NCI-H2196 (cell line): ENCODE data around the gene ERBIN.
"Not testable (repeated sequence)": the region's sequence is repeated elsewhere in the genome, so short reads cannot be mapped to it uniquely, and the experiment has no call there.

Experiments
- DNase-seq: peaks from one replicate; lab custom pipeline; 2025; ENCODE audit not compliant: unreplicated experiment; lab: John Stamatoyannopoulos, UW

The ERBIN gene

GRCh38 chr5:65926276-65926783, at the start of gene ERBIN:
TSS of gene ERBIN (plus strand) at chr5:65926575. CDS start at chr5:65992719, 66,144 bp downstream.
- DNase-seq, result peak; percentile 11

- no peak for DNase-seq
These were observed 49.4 kb upstream of the ERBIN start for GRCh38 chr5:65876970-65877369.

GRCh38 chr5:65879668-65880256, 46.6 kb upstream of the ERBIN start:
- not testable (repeated sequence) for DNase-seq

- no peak for DNase-seq
These were observed 45.8 kb upstream of the ERBIN start for GRCh38 chr5:65880496-65881072.

- no peak for DNase-seq
These were observed 44.1 kb upstream of the ERBIN start for GRCh38 chr5:65882278-65882677.

GRCh38 chr5:65883461-65883860, 42.9 kb upstream of the ERBIN start:
- no peak for DNase-seq

- DNase-seq, result no peak
These were observed 40.0 kb upstream of the ERBIN start for GRCh38 chr5:65886387-65886786.

GRCh38 chr5:65892024-65892423, 34.4 kb upstream of the ERBIN start:
- DNase-seq, result not testable (repeated sequence)

- DNase-seq, result no peak
These were observed 33.6 kb upstream of the ERBIN start for GRCh38 chr5:65892801-65893200.

GRCh38 chr5:65893749-65894430, 32.5 kb upstream of the ERBIN start:
- DNase-seq, result no peak

GRCh38 chr5:65895891-65896290, 30.5 kb upstream of the ERBIN start:
- DNase-seq, result no peak

- no peak for DNase-seq
These were observed 25.6 kb upstream of the ERBIN start for GRCh38 chr5:65900746-65901145.

- DNase-seq, result no peak
These were observed 24.3 kb upstream of the ERBIN start for GRCh38 chr5:65902104-65902503.

- DNase-seq, result no peak
These were observed 22.8 kb upstream of the ERBIN start for GRCh38 chr5:65903581-65903980.

GRCh38 chr5:65906256-65906655, 20.1 kb upstream of the ERBIN start:
- no peak for DNase-seq

GRCh38 chr5:65907135-65907534, 19.2 kb upstream of the ERBIN start:
- DNase-seq, result no peak

- no peak for DNase-seq
These were observed 15.7 kb upstream of the ERBIN start for GRCh38 chr5:65910711-65911110.

GRCh38 chr5:65912311-65912710, 14.1 kb upstream of the ERBIN start:
- no peak for DNase-seq

- no peak for DNase-seq
These were observed 12.9 kb upstream of the ERBIN start for GRCh38 chr5:65913519-65913918.

GRCh38 chr5:65914641-65915196, 11.7 kb upstream of the ERBIN start:
- no peak for DNase-seq

- not testable (repeated sequence) for DNase-seq
These were observed 10.7 kb upstream of the ERBIN start for GRCh38 chr5:65915661-65916060.

GRCh38 chr5:65916066-65916465, 10.3 kb upstream of the ERBIN start:
- no peak for DNase-seq
